Tibial artery (tissue), 4 donors: ENCODE data around the gene MORN4.

Source experiments
- DNase-seq, 2 donors: peaks; one replicate each; pipeline ENCODE4 v3.0.0-alpha.2; 2019
- H3K27ac ChIP-seq, 2 donors: fragments of 200-600 bp; sonication (generic) in 1 of 2; 1 replicate in 1 of 2; 2 replicates in 1 of 2; pipeline ENCODE4 v1.5.1; 2018 to 2019; ENCODE audit warnings: mild to moderate bottlenecking in 1 of 2
- H3K27me3 ChIP-seq, 2 donors: fragments of 200-600 bp; sonication (generic) in 1 of 2; one replicate each; pipeline versions ENCODE4 v1.5.1 to v1.6.0; 2016 to 2019
- H3K36me3 ChIP-seq, 3 donors: fragments of 200-600 bp; sonication (generic) in 2 of 3; one replicate each; pipeline ENCODE4 v1.5.1; 2016 to 2019; ENCODE audit warnings: mild to moderate bottlenecking in 2 of 3
- H3K4me1 ChIP-seq, 4 donors: fragments of 200-600 bp; sonication (generic) in 2 of 4; 1 replicate in 3 of 4; 2 replicates in 1 of 4; pipeline ENCODE4 v1.5.1; 2016 to 2019
- H3K4me3 ChIP-seq, 2 donors: fragments of 200-600 bp; sonication (generic) in 1 of 2; 1 replicate in 1 of 2; 2 replicates in 1 of 2; pipeline ENCODE4 v1.5.1; 2018 to 2019; ENCODE audit warnings: mild to moderate bottlenecking in 2 of 2
- H3K9me3 ChIP-seq, 3 donors: fragments of 200-600 bp; sonication (generic) in 1 of 3; one replicate each; pipeline ENCODE4 v1.5.1; 2016 to 2019
- intact Hi-C: fragments of 100-400 bp; cut with DNase I; formaldehyde crosslinking; loops from one replicate; pipeline ENCODE4 v1.15.0; 2023; ENCODE audit warnings: low total_unique reads
- TF ChIP-seq, protein P1 (sequence below), 2 experiments: fragments of 200-600 bp in 1 of 2; fragments of 450-650 bp in 1 of 2; IDR thresholded peaks; one replicate each; pipeline ENCODE4 v1.5.1; 2017 to 2019; ENCODE audit warnings: antibody characterized with exemption in 2 of 2, mild to moderate bottlenecking in 1 of 2, moderate library complexity in 1 of 2

The MORN4 gene

DNA sequence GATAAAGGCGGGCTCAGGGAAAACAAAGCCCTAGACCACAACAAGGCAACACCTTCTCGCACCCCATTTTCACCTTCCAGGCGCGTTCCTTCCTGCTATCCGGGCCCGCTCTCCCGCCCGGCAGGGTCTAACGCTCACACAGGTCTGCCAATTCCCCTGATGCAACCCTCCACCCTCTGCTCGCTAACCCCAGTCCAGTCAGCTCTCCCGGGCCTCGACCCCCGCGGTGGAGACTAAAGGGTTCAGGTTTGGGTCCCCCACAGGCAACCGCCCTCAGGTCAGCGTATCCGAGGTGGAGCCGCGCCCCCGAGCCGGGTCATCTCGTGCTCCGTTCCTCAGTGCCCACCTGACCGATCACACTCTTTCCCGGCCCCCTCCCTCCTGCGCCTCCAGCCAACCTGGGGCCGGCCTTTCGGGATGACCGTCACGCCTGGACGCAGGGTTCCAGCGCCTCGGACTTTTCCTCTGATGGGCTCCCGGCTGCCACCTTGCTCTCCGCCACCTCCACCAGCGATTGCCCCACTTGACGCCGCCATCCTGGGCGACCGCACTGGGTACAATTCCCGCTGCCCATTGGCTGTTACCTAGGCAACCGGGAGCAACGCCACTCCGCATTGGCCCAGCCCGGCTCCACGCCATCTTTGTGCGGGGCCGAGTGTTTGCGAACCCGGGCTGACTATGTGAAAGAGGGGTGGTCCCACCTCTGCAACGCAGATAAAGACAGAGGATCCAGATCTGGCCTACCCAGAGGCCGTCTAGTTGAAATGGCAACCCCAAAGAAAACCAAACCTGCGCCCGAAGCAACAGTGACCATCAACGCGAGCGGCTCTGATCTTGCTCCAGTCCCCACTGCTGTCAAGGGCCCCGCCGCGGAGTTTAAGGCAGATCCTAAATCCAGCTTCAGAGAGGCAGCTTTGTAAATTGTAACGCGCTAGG, at the start of gene MORN4:
Gene MORN4 (minus strand): TSS at position 552 of the 936 bp plus-strand sequence. CDS start 13,847 bp downstream, outside the sequence.
- TF ChIP-seq, protein P1, sequence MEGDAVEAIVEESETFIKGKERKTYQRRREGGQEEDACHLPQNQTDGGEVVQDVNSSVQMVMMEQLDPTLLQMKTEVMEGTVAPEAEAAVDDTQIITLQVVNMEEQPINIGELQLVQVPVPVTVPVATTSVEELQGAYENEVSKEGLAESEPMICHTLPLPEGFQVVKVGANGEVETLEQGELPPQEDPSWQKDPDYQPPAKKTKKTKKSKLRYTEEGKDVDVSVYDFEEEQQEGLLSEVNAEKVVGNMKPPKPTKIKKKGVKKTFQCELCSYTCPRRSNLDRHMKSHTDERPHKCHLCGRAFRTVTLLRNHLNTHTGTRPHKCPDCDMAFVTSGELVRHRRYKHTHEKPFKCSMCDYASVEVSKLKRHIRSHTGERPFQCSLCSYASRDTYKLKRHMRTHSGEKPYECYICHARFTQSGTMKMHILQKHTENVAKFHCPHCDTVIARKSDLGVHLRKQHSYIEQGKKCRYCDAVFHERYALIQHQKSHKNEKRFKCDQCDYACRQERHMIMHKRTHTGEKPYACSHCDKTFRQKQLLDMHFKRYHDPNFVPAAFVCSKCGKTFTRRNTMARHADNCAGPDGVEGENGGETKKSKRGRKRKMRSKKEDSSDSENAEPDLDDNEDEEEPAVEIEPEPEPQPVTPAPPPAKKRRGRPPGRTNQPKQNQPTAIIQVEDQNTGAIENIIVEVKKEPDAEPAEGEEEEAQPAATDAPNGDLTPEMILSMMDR (IDR thresholded peaks at IDR 0.05): no peak
- Histone ChIP-seq H3K9me3 (no peaks in the 10 kb centered on the region), H3K36me3 (no peaks in the 10 kb centered on the region), H3K4me3 (peak within 1 kb of the TSS; percentile 71 to 75), H3K4me1 (peaks cover 0 to 9% (median 6%) of the 10 kb centered on the region in 4 donors), H3K27ac (peak within 1 kb of the TSS; percentile 60 to 62), H3K27me3 (no peaks in the 10 kb centered on the region)
- intact Hi-C loops: no loop called here
- DNase-seq: peak; percentile 95 to 97

DNA sequence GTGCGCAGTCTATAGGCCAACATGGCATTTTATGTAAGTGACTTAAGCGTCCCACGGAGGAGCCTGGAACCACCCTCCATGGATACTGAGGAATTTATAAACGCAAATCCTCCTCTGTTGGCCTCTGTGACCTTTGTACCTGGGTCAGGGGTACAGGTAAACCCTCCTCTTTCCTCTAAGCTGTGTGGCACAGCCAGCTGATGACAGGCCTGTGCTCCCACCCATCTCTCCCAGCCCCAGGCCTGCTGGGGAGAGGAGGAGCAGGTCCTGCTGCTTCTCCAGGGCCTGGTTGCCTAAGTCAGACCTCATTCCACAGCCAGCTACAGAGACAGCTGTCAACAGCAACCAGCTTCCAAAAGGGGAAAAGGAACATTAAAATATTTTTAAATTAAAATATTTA, 48.7 kb upstream of the MORN4 start:
- intact Hi-C loops: no loop called here
- H3K27me3 ChIP-seq: no peaks in the 10 kb centered on the region
- H3K36me3 ChIP-seq: peaks cover 25 to 28% (median 26%) of the 10 kb centered on the region in 3 donors
- no peak for DNase-seq
- peak overlapping the region in 1 of 2 donors; percentile 96 for H3K27ac ChIP-seq
- H3K4me1 ChIP-seq: peaks cover 0 to 45% (median 33%) of the 10 kb centered on the region in 4 donors
- TF ChIP-seq, protein P1 (IDR thresholded peaks at IDR 0.05): no peak
- H3K4me3 ChIP-seq: no peak overlapping the region
- no peaks in the 10 kb centered on the region for H3K9me3 ChIP-seq

DNA sequence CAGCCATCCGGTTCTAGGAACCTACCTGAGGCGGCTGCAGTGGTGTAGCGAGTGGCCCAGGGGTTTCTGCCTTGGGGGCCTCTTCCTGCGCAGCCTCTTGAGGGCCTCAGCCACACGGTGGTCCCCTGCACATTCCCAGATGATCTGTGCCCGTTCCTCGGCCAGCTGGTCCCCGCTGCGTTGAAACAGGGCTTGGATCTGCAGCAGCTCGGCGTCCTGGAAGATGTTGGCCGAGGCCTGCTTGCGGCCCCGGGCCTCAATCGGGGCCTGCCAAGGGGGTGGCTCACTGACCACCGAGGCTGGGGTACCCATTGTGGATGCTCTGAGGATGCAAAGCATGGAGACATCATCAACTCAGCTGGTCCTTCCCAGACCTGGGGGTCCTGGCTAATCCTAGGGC, 46.3 kb upstream of the MORN4 start:
- DNase-seq: no peak

DNA sequence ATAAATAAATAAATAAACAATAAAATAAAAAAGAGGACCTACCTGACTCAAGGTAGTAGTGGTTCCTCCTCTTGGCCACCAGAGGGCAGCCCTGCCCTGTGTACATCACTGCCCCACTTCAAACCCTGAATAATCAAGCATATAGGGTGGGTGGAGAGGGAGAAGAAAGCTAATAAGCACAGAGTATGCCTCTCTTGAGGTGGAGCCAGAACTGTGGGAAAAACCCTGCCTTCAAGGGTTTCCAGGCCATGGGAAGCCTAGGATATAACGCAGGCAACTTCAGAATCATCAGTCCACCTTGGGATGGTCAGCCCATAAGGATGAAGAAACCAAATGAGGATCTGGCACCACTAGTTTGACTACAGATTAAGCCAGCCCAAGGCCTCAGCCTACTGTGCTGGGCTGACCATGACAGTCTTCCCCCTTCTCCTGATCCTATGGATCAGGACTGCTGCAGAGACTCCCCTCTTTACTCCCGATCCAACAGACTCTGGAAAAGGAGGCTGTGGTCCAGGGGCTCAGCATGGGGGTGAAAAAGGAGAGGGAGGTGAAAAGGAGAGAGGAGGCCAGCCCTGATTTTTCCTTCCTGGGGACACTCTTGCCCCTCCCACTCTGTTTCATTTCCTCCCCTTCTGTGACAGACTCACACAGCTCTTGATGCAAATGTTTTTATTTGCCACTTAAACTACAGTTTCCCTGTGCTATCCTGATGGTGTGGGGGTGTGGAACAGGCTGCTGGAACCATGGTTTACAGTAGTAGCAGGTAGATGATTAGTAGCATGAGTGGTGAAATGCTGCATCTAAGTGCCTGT, 43.7 kb upstream of the MORN4 start:
- no peak for DNase-seq
- Histone ChIP-seq H3K27ac (peak overlapping the region in 1 of 2 donors; percentile 16), H3K4me1 (peaks cover 0 to 8% (median 2%) of the 10 kb centered on the region in 4 donors), H3K36me3 (peaks cover 62 to 71% (median 66%) of the 10 kb centered on the region in 3 donors), H3K4me3 (no peak overlapping the region), H3K27me3 (no peaks in the 10 kb centered on the region), H3K9me3 (no peaks in the 10 kb centered on the region)
- intact Hi-C loops: loop anchor here (5.0 kb wide), 1 partner anchor 55 kb away; no protein-coding TSS in a partner anchor
- TF ChIP-seq, protein P1 (IDR thresholded peaks at IDR 0.05): peak; percentile 70 to 92

More for the DNA sequence above, 46.3 kb upstream of the MORN4 start:
- Histone ChIP-seq H3K9me3 (no peaks in the 10 kb centered on the region), H3K4me3 (no peak overlapping the region), H3K36me3 (peaks cover 44 to 53% (median 48%) of the 10 kb centered on the region in 3 donors), H3K4me1 (peaks cover 0 to 33% (median 22%) of the 10 kb centered on the region in 4 donors), H3K27me3 (no peaks in the 10 kb centered on the region), H3K27ac (no peak overlapping the region)
- TF ChIP-seq, protein P1 (IDR thresholded peaks at IDR 0.05): no peak
- intact Hi-C loops: loop anchor here (5.0 kb wide), 1 partner anchor 53 kb away; no protein-coding TSS in a partner anchor

DNA sequence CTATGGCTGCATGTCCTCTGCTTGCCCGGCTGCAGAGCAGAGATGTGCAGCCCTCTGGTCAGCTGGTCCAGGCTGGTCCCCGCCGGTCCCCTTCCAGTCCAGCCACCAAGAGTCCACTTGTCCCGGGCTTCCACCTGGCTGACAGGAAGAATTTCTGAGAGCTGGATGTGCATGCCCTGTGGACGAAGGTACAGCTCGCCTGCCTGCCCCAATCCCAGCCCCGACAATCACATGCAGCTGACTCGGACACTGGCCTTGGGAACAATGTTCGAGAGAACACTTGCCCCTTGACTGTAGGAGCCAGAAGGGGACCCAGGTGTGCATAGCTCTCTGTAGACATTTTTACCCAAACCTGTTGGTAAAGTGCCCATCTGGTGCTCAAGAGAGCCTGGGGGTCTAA, 41.9 kb upstream of the MORN4 start:
- Histone ChIP-seq H3K27ac (no peak overlapping the region), H3K36me3 (peaks cover 62 to 76% (median 66%) of the 10 kb centered on the region in 3 donors), H3K27me3 (no peaks in the 10 kb centered on the region), H3K9me3 (no peaks in the 10 kb centered on the region), H3K4me1 (peaks cover 0 to 5% (median 0%) of the 10 kb centered on the region in 4 donors), H3K4me3 (no peak overlapping the region)
- TF ChIP-seq, protein P1 (IDR thresholded peaks at IDR 0.05): no peak
- DNase-seq: no peak
- intact Hi-C loops: loop anchor here (5.0 kb wide), 1 partner anchor 57 kb away; no protein-coding TSS in a partner anchor
